ENCODE results near the gene SLC38A3.
A peak's percentile ranks its signal among the peaks of the same experiment; 100 is the strongest.
"Not testable (repeated sequence)": the region's sequence is repeated elsewhere in the genome, so short reads cannot be mapped to it uniquely, and the experiment has no call there.

SLC38A3 gene

DNA sequence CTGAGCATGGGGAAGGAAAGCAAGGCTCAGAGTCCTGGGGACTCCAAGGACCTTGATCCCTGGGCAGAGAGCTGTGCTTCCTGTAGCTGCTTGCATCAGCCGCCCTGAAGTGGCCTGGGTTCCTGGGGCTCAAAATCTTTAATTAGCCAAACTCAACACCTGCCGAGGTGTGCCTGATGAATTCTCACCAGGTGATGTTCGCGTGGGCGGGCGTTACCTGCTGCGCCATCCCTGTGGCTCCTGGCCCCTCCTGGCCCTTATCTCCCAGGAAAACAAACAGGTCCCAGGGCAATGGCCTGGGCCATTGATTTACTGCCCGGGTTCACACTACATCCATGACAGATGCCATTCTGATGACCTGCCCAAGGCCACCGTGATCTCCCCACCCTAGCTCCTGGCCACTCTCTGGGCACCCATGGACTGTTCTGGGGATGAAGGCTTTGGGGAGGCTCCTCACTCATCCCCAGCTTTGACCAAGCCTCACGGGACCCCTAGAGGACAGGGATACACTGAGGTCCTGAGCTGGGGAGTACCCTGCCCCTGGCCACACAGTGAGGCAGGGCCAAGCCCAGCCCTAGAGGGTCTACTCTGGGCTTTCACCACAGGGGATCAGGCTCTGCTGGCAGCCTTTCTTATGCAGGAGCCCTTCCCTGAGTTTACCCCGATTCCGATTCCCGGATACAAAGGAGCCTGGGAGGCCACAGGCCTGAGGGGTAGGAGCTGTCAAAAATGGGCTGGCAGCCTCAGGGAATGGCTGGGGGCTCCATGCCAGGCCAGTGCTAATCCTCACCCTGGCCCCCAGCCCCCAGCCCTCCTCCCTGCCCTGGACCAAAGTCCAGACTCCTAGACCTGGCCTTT lies 5.7 kb downstream of the SLC38A3 start:
- no peak for DNase-seq (ENCODE audit: low read depth in 2 of 2)

DNA sequence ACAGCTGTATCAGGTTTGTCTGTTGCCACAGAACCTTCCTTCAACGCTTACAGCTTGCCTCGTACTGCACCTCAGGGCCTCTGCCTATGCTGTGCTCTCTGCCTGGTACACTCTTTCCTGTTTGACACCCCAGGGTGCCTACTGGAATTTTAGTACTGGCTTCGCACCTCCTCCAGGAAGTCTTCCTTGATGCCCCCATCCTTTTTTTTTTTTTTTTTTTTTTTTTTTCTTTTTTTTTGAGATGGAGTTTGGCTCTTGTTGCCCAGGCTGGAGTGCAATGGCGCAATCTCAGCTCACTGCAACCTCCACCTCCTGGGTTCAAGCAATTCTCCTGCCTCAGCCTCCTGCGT lies 6.3 kb downstream of the SLC38A3 start:
- DNase-seq (ENCODE audit: low read depth in 2 of 2): not testable (repeated sequence)

DNA sequence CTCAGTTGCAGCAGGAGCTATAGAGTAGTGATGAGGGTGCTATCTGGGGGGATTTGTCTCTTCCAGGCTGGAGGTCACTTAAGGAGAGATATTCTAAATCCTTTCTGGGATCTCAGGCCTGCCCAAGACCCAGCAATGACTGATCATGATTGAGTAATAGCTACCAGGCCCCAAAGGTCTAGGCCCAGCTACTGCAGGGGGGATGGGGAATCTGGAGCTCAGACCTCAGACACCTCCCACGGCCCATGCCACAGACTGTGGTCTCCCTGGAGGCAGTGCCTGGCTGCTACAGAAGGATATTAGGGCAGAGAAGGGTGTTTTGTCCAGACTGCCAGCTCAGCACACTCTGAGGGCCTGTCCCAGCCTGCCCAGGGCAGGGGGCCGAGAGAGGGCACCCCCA lies 6.9 kb downstream of the SLC38A3 start:
- DNase-seq (ENCODE audit: low read depth in 2 of 2): no peak

DNA sequence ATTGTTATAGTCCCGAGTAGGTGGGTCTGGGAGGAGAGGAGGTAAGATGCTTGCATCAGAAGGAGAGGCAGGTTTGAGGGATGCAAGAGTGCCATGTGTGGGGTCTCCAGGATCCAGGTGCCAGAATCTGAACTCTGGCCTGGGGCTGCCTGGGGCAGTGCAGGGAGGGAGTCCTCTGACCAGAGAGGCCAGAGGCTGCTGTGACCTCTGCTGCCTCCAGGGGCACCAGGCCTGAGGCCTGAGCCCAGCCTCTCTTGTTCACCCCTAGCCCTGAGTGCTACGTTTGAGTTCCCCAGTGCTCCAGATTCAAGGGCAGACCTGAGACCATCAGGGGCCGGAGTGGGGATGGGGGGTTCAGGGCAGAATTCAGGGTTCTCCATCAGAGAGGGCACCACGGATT lies 7.4 kb downstream of the SLC38A3 start:
- DNase-seq (ENCODE audit: low read depth in 2 of 2): no peak

DNA sequence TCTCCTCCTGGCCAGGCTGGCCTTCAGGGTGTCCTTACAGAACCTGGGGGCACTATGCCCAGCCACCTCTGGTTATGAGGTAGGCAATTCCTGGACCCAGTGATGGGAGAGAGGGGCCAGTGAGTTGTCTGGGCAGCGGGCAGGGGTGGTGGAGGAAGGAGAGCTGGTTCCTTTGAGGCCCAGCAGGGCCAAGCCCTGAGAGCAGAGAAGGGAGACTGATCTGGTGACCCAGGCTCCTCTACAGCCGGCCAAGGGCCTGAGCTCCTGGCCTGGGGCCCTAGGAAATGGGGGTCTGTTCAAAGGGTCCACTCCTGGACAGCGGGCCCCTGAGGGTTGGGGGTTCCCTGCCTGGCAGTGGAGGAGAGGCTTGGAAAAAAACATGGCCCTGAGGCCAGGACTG lies 7.9 kb downstream of the SLC38A3 start:
- DNase-seq (ENCODE audit: low read depth in 2 of 2): no peak

DNA sequence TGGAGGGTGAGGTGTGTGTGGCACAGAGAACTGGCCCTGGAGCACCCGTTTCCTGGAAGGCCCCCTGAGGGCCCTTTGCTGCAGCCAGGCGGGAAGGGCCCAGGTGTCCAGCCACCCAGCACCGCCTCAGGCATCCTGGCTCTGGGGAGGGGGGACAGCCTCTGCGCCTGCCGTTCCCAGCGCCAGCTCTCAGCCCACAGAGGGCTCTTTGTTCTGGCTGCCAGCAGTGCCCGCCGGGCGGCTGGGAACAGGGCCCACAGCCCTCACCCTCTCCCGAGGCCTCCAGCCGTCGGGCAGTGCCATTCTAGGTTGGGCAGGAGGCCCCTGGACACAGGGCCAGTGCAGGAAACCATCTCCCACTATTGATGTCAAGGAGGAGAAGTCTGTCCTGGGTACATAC lies 8.3 kb downstream of the SLC38A3 start:
- no peak for DNase-seq (ENCODE audit: low read depth in 2 of 2)

DNA sequence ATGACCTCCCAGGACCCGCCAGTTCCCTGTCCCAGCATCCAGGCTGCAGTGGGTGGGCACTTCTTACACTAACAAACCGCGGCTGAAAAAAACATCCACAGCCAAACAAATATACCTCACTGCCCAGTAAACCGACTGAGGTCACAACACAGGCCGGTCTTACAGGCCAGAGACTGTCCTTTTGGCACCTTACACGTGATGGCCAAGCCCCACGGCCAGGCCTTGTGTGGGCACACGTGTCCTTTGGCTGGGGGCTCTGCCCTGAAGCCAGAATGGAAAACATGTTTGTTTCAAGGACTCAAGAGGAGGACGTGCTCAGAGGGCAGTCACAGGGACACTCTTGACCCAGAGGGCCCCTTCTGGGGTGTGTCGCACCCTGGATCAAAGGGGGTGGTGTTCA lies 9.8 kb downstream of the SLC38A3 start:
- no peak for DNase-seq (ENCODE audit: low read depth in 2 of 2)

DNA sequence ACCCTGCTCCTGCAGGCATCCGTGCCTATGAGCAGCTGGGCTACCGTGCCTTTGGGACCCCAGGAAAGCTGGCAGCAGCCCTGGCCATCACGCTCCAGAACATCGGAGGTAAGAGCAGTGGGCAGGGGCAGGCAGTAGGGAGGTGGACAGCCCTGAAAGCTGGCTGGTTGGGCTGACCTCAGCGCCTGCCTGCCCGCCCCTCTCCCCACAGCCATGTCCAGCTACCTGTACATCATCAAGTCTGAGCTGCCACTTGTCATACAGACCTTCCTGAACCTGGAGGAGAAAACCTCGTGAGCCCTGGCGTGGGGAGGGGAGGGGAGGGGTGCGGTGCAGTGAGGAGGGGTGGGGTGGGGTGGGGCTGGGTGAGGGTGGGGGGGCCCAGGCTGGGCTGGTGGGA lies 10.5 kb downstream of the SLC38A3 start:
- DNase-seq (ENCODE audit: low read depth in 2 of 2): no peak

DNA sequence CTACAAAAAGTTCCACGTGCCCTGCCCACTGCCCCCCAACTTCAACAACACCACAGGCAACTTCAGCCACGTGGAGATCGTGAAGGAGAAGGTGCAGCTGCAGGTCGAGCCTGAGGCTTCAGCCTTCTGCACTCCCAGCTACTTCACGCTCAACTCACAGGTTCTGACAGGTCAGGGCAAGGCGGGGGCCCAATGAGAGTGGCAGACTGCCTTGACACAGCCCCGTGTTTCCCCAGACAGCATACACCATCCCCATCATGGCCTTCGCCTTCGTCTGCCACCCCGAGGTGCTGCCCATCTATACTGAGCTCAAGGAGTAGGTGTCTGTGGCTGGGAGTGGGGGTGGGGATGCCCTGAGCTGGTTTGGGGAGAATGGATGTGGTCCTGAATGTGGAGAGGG lies 12.6 kb downstream of the SLC38A3 start:
- DNase-seq (ENCODE audit: low read depth in 2 of 2): no peak

DNA sequence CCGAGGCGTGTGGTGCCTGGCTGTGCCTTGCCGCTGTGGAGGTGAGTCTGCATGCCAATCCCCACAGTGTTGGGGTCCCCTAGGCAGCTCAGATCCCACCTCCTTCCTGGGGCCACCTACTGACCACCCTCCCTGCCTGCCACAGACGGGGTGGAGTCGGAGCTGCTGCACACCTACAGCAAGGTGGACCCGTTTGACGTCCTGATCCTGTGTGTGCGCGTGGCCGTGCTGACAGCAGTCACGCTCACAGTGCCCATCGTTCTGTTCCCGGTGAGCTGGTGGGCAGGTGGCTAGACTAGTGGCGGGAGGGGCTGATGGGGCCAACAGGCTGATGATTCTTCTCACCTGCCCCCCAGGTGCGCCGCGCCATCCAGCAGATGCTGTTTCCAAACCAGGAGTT lies 13.4 kb downstream of the SLC38A3 start:
- DNase-seq (ENCODE audit: low read depth in 2 of 2): no peak

DNA sequence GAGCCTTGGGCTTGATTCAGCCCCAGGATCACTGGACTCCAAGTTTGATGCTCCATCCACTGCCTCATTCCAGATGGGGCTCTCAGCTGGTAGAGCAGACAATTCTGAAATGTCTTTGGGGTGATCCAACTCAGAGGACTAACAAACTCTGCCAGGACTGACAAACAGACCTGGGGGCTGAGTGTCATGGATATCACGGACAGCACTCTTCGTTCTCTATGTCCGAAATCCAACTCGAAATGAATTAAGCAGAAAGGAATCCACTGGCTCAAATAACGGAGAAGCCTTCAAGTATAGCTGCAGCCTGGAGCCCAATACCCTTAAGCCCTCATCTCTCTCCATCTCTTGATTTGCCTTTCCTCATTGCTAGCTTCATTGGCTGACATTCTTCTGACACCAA lies 14.2 kb downstream of the SLC38A3 start:
- no peak for DNase-seq (ENCODE audit: low read depth in 2 of 2)

DNA sequence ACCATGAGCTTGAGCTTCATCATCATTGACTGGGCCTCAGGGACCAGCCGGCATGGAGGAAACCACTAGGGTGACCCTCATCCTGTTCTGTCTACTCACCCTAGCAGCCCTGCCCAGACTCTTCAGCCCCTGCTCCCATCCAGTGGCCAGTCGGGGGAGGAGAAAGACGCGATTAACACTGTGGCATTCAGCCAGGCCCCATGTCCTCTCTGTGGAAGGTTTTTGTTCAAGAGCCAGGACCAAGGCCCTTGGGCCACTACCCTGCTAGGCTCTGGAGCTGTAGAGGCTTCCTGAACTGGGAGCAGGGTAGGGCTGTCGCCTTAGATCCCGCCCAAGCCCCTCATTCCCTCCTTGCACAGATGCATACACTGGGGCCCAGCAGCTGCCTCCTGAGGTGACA lies 15.0 kb downstream of the SLC38A3 start:
- DNase-seq (ENCODE audit: low read depth in 2 of 2): no peak

DNA sequence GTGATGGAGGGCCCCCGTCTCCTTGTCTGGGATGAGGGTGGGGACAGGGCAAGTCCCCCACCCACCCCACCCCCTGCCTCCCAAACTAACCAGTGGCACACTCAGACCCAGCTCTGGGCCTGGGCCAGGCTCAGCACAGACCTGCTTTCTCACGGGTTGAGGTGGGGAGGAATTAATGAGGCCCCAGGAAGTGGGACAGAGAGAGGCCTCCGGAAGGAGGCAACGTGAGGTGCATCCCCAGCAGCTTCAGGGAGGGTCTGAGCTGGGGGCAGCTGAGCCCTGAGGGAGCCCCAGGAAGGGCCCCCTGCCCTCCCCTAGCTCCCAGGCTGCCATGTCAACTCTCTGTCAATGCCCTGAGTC lies 16.0 kb downstream of the SLC38A3 start:
- DNase-seq (ENCODE audit: low read depth in 2 of 2): no peak

DNA sequence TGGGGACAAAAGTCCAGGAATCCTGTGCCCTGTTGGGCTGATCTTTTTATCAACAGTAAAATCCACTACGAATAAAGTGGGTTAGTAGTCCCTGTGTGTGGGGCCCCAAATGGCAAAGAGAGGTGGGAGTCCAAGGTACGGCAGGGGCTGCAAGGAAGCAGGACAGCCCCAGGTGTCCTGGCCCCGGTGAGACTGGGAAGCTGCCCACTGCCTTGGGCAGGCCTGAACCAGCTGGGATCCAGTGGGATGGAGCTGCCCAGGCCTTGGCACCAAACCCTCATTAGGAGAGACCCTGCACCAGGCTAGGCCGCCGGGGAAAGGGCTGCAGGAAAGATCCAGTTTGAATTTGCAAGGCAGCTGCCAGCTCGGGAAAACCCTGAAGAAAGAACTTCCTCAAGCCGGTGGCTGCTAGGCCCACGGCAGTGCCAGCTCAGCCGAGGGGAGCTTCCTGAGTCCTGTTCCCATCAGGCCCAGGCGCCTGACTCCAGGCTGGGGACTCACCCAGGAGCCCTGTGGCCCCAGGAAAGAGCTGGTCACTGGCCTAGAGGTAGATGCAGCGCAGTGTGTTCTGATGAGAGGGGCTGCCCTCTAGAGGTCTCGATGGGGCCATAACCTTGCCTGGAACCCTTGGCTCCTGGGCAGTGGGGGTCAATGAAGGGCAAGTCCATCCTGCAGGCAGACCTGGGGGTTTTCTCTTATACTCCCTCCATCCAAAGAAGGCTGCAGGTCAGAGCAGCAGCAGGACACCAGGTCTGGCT lies 16.5 kb downstream of the SLC38A3 start:
- DNase-seq (ENCODE audit: low read depth in 2 of 2): no peak

DNA sequence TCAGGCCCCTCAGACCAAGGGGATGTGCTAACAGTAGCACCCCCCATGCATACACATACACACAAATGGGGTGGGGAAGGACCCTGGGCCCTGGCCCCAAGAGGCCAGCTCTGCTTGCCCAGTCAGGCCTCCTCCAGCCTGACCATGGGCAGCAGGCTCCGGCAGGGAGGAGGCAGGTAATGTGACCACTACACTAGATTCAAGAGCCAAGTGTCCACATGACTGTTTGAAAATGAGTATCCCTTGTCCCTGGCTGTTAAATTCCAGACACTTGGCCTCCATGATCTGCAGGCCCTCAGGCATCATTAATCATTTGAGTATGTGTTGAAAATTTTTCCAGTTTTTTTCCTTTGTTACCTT lies 17.1 kb downstream of the SLC38A3 start:
- DNase-seq (ENCODE audit: low read depth in 2 of 2): no peak

DNA sequence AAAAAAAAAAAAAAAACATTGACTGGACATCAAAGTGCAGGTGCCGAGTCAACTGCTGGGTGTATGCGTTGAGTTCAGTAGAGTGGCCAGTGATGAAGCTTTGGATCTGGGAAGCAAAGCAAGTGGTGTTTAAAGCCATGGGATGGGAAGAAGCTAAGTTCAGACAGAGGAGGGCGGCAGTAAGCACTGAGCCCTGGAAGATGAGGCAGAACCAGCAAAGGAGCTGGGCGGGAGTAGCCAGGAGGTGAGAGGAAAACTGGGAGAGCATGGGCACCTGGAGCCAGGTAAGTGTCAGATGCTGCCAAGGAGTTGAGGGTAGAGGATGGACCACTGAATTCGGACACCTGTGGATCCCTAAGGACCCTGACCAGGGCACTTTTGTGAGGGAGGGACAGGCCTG lies 19.6 kb downstream of the SLC38A3 start:
- no peak for DNase-seq (ENCODE audit: low read depth in 2 of 2)

DNA sequence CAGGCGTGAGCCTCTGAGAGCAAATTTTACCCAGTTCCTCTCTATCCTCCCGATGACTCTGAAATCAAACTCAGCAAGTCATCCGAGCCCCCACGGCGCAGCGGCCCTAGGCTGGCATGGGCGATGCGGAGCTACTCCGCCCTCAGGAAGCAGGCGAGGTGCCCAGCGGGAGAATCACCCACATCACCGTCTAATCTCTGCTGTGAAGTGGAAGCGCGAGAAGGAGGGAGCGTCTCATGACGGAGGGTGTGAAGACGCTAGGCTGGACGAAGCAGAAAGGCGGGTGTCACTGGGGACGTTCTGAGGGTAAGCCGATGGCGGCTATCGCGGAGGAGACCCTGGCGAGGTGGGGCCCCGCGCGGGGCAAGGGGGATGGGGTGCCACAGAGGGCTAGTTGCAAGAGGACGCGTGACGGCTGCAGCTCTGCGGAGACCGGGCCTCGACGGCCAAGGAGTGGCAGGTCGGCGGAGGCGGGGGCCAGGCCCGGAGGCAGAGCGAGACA lies 21.9 kb downstream of the SLC38A3 start:
- no peak for DNase-seq (ENCODE audit: low read depth in 2 of 2)

DNA sequence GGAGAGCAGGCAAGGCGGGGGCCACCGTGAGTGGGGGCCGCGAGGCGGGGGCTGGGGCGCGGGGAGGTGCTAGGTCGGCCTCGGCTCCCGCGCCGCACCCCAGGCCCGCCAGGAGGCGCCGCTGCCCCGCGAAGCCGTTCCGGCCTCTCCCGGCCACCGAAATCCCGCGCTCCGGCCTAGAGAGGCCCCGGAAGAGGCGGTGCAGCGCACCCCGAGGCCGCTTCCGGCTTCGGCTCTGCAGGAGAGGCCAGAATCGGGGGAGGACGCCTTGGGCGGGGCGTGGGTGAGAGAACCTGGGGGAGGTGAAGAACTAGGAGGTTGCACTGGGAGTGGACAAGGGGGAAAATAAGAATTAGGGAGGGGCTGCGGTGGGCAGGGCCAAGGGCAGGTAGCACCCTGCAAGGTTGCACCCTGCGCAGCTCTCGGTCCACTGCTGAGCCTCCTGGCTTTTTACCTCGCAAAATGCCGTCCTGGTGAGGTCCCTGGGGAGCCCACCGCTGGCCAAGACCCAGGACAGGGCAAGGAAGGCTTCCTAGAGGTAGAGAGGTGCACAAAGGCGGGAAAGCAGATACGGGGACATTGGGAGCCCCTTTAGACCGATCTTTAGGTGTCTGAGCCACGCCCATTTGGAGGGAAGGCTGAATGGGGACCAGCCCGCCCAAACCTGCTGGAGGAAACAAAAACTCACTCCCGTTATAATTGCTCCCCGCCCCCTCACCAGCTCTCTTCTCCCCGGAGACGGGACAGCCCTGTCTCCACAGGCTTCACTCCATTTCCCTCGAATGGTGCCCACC lies 22.5 kb downstream of the SLC38A3 start:
- peak; percentile 78 to 83 for DNase-seq (ENCODE audit: low read depth in 2 of 2)

DNA sequence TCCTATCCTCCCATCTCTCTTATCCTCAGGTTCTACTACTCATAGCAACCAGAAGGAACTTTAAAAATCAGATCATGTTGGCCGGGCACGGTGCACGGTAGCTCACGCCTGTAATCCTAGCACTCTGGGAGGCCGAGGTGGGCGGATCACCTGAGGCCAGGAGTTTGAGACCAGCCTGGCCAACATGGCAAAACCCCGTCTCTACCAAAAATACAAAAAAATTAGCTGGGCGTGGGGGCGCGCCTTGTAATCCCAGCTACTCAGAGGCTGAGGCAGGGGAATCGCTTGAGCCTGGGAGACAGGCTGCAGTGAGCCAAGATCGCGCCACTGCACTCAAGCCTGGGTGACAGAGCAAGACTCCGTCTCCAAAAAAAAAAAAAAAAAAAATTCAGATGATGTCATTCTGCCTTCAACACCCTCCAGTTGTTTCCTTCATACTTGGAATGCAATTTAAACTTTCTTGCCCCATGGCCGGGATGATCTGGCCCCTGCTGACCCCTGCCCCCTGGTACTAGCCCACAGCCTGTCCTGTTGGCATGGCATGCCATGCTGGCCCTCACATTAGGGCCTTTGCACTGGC lies 23.2 kb downstream of the SLC38A3 start:
- DNase-seq (ENCODE audit: low read depth in 2 of 2): not testable (repeated sequence)

DNA sequence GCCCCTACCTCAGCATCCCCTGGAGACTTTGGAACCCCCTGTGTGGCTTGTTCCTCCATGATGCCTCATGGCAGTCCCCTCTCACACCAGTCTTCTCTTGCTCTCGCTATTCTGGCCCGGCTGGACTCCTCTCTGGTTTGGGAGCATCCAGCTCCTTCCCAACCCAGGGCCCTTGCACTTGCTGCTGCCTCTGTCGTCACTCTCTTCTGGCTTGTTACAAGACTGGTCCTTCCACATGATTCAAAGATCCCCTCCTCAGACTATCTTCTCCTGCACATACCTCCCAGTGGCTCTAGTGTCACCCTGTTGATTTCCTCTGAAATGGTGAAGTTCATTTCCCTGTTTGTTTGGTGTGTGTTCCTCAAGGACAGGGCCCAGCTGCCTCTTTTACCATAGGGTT lies 24.4 kb downstream of the SLC38A3 start:
- DNase-seq (ENCODE audit: low read depth in 2 of 2): no peak

DNA sequence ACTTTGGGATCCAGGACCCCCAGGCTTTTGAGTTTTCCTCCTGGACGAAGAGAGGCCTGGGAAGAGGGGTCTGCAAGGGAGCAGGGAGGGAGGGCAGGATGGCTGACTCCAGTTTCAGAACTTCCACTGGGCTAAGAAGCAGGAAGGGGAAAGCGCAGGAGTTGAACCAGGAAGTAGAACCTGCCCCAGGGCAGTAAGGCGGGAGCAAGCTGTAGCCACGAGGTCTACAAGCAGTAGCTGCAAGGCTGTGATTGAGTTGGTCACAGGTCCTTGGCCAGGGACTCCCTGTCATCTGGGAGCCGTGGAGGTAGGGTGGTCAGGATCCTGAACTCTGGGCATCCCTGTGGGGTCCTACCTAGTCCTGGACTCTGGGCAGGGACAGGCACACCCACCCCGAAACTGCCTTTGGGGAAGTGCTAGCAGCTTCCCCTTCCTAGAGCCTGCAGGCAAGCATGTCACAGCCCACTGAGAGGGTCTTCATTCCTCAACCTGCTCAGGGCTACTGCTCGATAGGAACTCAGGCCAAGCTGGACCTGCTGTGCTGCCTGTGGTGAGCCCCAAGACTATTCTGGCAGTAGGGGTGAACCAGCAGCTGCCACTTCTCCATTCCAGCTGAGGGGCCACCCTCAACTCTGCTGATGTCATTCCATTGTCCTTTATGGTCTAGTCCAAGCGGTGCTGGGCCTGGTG lies 25.2 kb downstream of the SLC38A3 start:
- no peak for DNase-seq (ENCODE audit: low read depth in 2 of 2)

DNA sequence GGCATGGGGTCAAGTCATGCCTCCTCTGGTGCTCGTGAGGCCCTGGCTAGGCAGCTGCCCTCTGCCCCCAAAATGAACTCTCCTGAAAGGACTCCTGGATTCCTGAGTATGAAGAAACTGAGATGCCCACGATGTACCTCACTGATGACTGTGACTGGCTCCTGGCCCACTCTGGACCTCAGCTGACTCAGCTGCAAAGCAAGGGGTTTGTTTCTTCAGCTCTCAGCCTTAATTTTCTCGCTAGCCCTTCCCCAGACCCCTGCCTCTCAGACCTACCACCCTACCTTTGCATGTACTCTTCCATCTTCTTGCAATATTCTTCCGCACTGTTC lies 25.7 kb downstream of the SLC38A3 start:
- no peak for DNase-seq (ENCODE audit: low read depth in 2 of 2)

Measured in stimulated activated CD8-positive, alpha-beta memory T cell treated with anti-CD3 and anti-CD28 coated beads, Interleukin-2, amount 100 ng/mL, for 1 hour (primary cell).